ENCODE results near the gene LDB3. TPM values are rescaled to one million over a fixed set of nuclear protein-coding genes. Genes with fewer than 3 reads are reported as not detected.
A peak's percentile ranks its signal among the peaks of the same experiment; 100 is the strongest.

LDB3 gene
- total RNA-seq, 2 experiments from 2014 or later, result 0.05 to 0.10 TPM

- H3K4me1 Mint-ChIP-seq, result peaks cover 45% of the 10 kb centered on the region
- no peak for DNase-seq
- peaks cover 7% of the 10 kb centered on the region for H3K36me3 Mint-ChIP-seq (ENCODE audit: low read depth)
- peaks cover 6% of the 10 kb centered on the region for H3K27me3 Mint-ChIP-seq
- ChIA-PET CTCF (interaction anchor here (0.6 to 1.4 kb wide), 2 partner anchors 183 to 213 kb away, joined by 3 to 4 read pairs; no protein-coding TSS in a partner anchor), POLR2A (interaction anchor here (1.4 kb wide), 1 partner anchor 12 kb away, joined by 4 read pairs; no protein-coding TSS in a partner anchor)
- H3K27ac Mint-ChIP-seq, result no peak overlapping the region
- H3K9me3 Mint-ChIP-seq, result no peaks in the 10 kb centered on the region
- H3K4me3 Mint-ChIP-seq, result peak overlapping the region; percentile 16
Observed at GRCh38 chr10:86753638-86754434, 85.5 kb downstream of the LDB3 start.

GRCh38 chr10:86755454-86755739 is 87.1 kb downstream of the LDB3 start:
- peak overlapping the region; percentile 79 for H3K4me3 Mint-ChIP-seq
- H3K27me3 Mint-ChIP-seq, result peaks cover 13% of the 10 kb centered on the region
- ChIA-PET POLR2A (interaction anchor here (3.9 kb wide), 1 partner anchor 44 kb away, joined by 31 read pairs; no protein-coding TSS in a partner anchor), CTCF (no interaction called here)
- DNase-seq, result no peak
- H3K27ac Mint-ChIP-seq, result peak overlapping the region; percentile 53
- H3K4me1 Mint-ChIP-seq, result peaks cover 53% of the 10 kb centered on the region
- no peaks in the 10 kb centered on the region for H3K9me3 Mint-ChIP-seq
- peaks cover 7% of the 10 kb centered on the region for H3K36me3 Mint-ChIP-seq (ENCODE audit: low read depth)

GRCh38 chr10:86755740-86756510 is 87.6 kb downstream of the LDB3 start:
- CTCF ChIA-PET, result interaction anchor here (0.9 kb wide), 1 partner anchor 210 kb away, joined by 4 read pairs; no protein-coding TSS in a partner anchor
- no peaks in the 10 kb centered on the region for H3K9me3 Mint-ChIP-seq
- peak overlapping the region; percentile 59 for H3K27ac Mint-ChIP-seq
- peak; percentile 89 for DNase-seq
- POLR2A ChIA-PET, result interaction anchor here (0.6 to 3.9 kb wide), 4 partner anchors 15 to 355 kb away, joined by 3 to 31 read pairs (median 3); no protein-coding TSS in a partner anchor
- H3K36me3 Mint-ChIP-seq (ENCODE audit: low read depth), result peaks cover 7% of the 10 kb centered on the region
- H3K27me3 Mint-ChIP-seq, result peaks cover 13% of the 10 kb centered on the region
- H3K4me3 Mint-ChIP-seq, result peak overlapping the region; percentile 79
- peaks cover 53% of the 10 kb centered on the region for H3K4me1 Mint-ChIP-seq

GRCh38 chr10:86756511-86757112 is 88.3 kb downstream of the LDB3 start, which contains the start of gene BMPR1A:
Gene BMPR1A, plus strand, starts transcription at chr10:86756619. Its CDS starts 119,400 bp downstream, at chr10:86876019.
- Mint-ChIP-seq H3K9me3 (no peaks in the 10 kb centered on the region), H3K27ac (peak within 1 kb of the TSS; percentile 59), H3K4me3 (peak within 1 kb of the TSS; percentile 85), H3K27me3 (peaks cover 13% of the 10 kb centered on the region), H3K36me3 (ENCODE audit: low read depth) (peaks cover 7% of the 10 kb centered on the region), H3K4me1 (peaks cover 53% of the 10 kb centered on the region)
- ChIA-PET POLR2A (interaction anchor here (0.6 to 3.9 kb wide), 4 partner anchors 14 to 356 kb away, joined by 3 to 31 read pairs (median 3); no protein-coding TSS in a partner anchor), CTCF (interaction anchor here (0.9 to 1.5 kb wide), 2 partner anchors 45 to 210 kb away, joined by 3 to 4 read pairs; no protein-coding TSS in a partner anchor)
- DNase-seq, result no peak

GRCh38 chr10:86757113-86757972 is 89.0 kb downstream of the LDB3 start:
- CTCF ChIA-PET, result interaction anchor here (1.5 kb wide), 1 partner anchor 45 kb away, joined by 3 read pairs; no protein-coding TSS in a partner anchor
- no peaks in the 10 kb centered on the region for H3K9me3 Mint-ChIP-seq
- H3K27ac Mint-ChIP-seq, result peak overlapping the region; percentile 41
- H3K36me3 Mint-ChIP-seq (ENCODE audit: low read depth), result peaks cover 7% of the 10 kb centered on the region
- POLR2A ChIA-PET, result interaction anchor here (0.9 to 3.9 kb wide), 5 partner anchors 42 to 357 kb away, joined by 3 to 31 read pairs (median 3); partner anchors contain the start of gene WAPL
- peak; percentile 20 for DNase-seq
- peak overlapping the region; percentile 85 for H3K4me3 Mint-ChIP-seq
- peaks cover 13% of the 10 kb centered on the region for H3K27me3 Mint-ChIP-seq
- peaks cover 51% of the 10 kb centered on the region for H3K4me1 Mint-ChIP-seq

- POLR2A ChIA-PET, result interaction anchor here (0.8 to 3.9 kb wide), 5 partner anchors 41 to 237 kb away, joined by 3 to 31 read pairs (median 3); partner anchors contain the start of gene WAPL
- CTCF ChIA-PET, result interaction anchor here (0.6 to 1.5 kb wide), 5 partner anchors 15 to 927 kb away, joined by 3 to 4 read pairs (median 3); no protein-coding TSS in a partner anchor
- Mint-ChIP-seq H3K36me3 (ENCODE audit: low read depth) (peaks cover 7% of the 10 kb centered on the region), H3K4me1 (peaks cover 41% of the 10 kb centered on the region), H3K9me3 (no peaks in the 10 kb centered on the region), H3K27ac (no peak overlapping the region), H3K4me3 (peak overlapping the region; percentile 12), H3K27me3 (peaks cover 13% of the 10 kb centered on the region)
- no peak for DNase-seq
Observed at GRCh38 chr10:86758189-86759072, 90.1 kb downstream of the LDB3 start.

- Mint-ChIP-seq H3K9me3 (no peaks in the 10 kb centered on the region), H3K4me3 (no peak overlapping the region), H3K36me3 (ENCODE audit: low read depth) (peaks cover 7% of the 10 kb centered on the region), H3K27me3 (peaks cover 13% of the 10 kb centered on the region), H3K27ac (no peak overlapping the region), H3K4me1 (peaks cover 34% of the 10 kb centered on the region)
- POLR2A ChIA-PET, result interaction anchor here (3.9 kb wide), 1 partner anchor 48 kb away, joined by 31 read pairs; no protein-coding TSS in a partner anchor
- CTCF ChIA-PET, result no interaction called here
- DNase-seq, result no peak
Observed at GRCh38 chr10:86759073-86759672, 90.9 kb downstream of the LDB3 start.

GRCh38 chr10:86763404-86763803 is 95.1 kb downstream of the LDB3 start:
- H3K4me3 Mint-ChIP-seq, result no peak overlapping the region
- no peaks in the 10 kb centered on the region for H3K9me3 Mint-ChIP-seq
- CTCF ChIA-PET, result no interaction called here
- POLR2A ChIA-PET, result no interaction called here
- peaks cover under 1% of the 10 kb centered on the region for H3K36me3 Mint-ChIP-seq (ENCODE audit: low read depth)
- H3K27me3 Mint-ChIP-seq, result peaks cover 9% of the 10 kb centered on the region
- no peak for DNase-seq
- no peak overlapping the region for H3K27ac Mint-ChIP-seq
- H3K4me1 Mint-ChIP-seq, result peaks cover 12% of the 10 kb centered on the region

- POLR2A ChIA-PET, result no interaction called here
- Mint-ChIP-seq H3K27me3 (no peaks in the 10 kb centered on the region), H3K4me3 (no peak overlapping the region), H3K27ac (no peak overlapping the region), H3K4me1 (peaks cover 7% of the 10 kb centered on the region), H3K9me3 (no peaks in the 10 kb centered on the region), H3K36me3 (ENCODE audit: low read depth) (no peaks in the 10 kb centered on the region)
- DNase-seq, result no peak
- CTCF ChIA-PET, result interaction anchor here (0.6 kb wide), 1 partner anchor 24 kb away, joined by 5 read pairs; no protein-coding TSS in a partner anchor
Observed at GRCh38 chr10:86765548-86765947, 97.2 kb downstream of the LDB3 start.

GRCh38 chr10:86768412-86769062 is 100.2 kb downstream of the LDB3 start:
- Mint-ChIP-seq H3K27ac (no peak overlapping the region), H3K27me3 (no peaks in the 10 kb centered on the region), H3K4me3 (no peak overlapping the region), H3K4me1 (peaks cover 7% of the 10 kb centered on the region), H3K9me3 (no peaks in the 10 kb centered on the region), H3K36me3 (ENCODE audit: low read depth) (no peaks in the 10 kb centered on the region)
- DNase-seq, result no peak
- POLR2A ChIA-PET, result no interaction called here
- CTCF ChIA-PET, result interaction anchor here (0.6 kb wide), 1 partner anchor 25 kb away, joined by 3 read pairs; no protein-coding TSS in a partner anchor
